ENCODE data around the gene CDKAL1.
"Not testable (repeated sequence)": the region's sequence is repeated elsewhere in the genome, so short reads cannot be mapped to it uniquely, and the experiment has no call there.

CDKAL1 gene

GRCh38 chr6:20644667-20645370 is 110.6 kb downstream of the CDKAL1 start:
- no peak for DNase-seq

- not testable (repeated sequence) for DNase-seq
Observed at GRCh38 chr6:20645572-20645971, 111.3 kb downstream of the CDKAL1 start.

- no peak for DNase-seq
Observed at GRCh38 chr6:20647585-20647984, 113.3 kb downstream of the CDKAL1 start.

- DNase-seq: not testable (repeated sequence)
Observed at GRCh38 chr6:20649696-20650470, 115.6 kb downstream of the CDKAL1 start.

GRCh38 chr6:20652299-20653084 is 118.2 kb downstream of the CDKAL1 start:
- no peak for DNase-seq

- no peak for DNase-seq
Observed at GRCh38 chr6:20653085-20653479, 118.8 kb downstream of the CDKAL1 start.

GRCh38 chr6:20655317-20655716 is 121.1 kb downstream of the CDKAL1 start:
- DNase-seq: no peak

- DNase-seq: no peak
Observed at GRCh38 chr6:20657274-20657800, 123.1 kb downstream of the CDKAL1 start.

- DNase-seq: no peak
Observed at GRCh38 chr6:20658053-20658452, 123.8 kb downstream of the CDKAL1 start.

- DNase-seq: no peak
Observed at GRCh38 chr6:20658516-20658915, 124.3 kb downstream of the CDKAL1 start.

- DNase-seq: no peak
Observed at GRCh38 chr6:20660534-20660933, 126.3 kb downstream of the CDKAL1 start.

GRCh38 chr6:20661721-20662120 is 127.5 kb downstream of the CDKAL1 start:
- DNase-seq: no peak

- DNase-seq: no peak
Observed at GRCh38 chr6:20664250-20664649, 130.0 kb downstream of the CDKAL1 start.

- DNase-seq: no peak
Observed at GRCh38 chr6:20665290-20665689, 131.0 kb downstream of the CDKAL1 start.

- DNase-seq: no peak
Observed at GRCh38 chr6:20669571-20670314, 135.5 kb downstream of the CDKAL1 start.

- no peak for DNase-seq
Observed at GRCh38 chr6:20670750-20671149, 136.5 kb downstream of the CDKAL1 start.

GRCh38 chr6:20672038-20672437 is 137.8 kb downstream of the CDKAL1 start:
- DNase-seq: no peak

- no peak for DNase-seq
Observed at GRCh38 chr6:20673458-20673857, 139.2 kb downstream of the CDKAL1 start.

GRCh38 chr6:20674664-20675063 is 140.4 kb downstream of the CDKAL1 start:
- no peak for DNase-seq

GRCh38 chr6:20678831-20679352 is 144.6 kb downstream of the CDKAL1 start:
- DNase-seq: no peak

- DNase-seq: no peak
Observed at GRCh38 chr6:20680697-20681165, 146.5 kb downstream of the CDKAL1 start.

- no peak for DNase-seq
Observed at GRCh38 chr6:20681243-20681684, 147.0 kb downstream of the CDKAL1 start.
